ENCODE results near the gene RBBP9.

GRCh38 chr20:18533491-18533890, 36.5 kb upstream of the RBBP9 start:
- TF ChIP-seq CTCF (IDR thresholded peaks at IDR 0.05; ENCODE audit: extremely low read depth in 1 of 2, insufficient read depth in 1 of 2, low read depth in 1 of 2, low read length in 2 of 2) = no peak
- no peak for TF ChIP-seq POLR2A (IDR thresholded peaks at IDR 0.05; ENCODE audit: low read depth, low read length)
- TF ChIP-seq EZH2 (IDR thresholded peaks at IDR 0.05; ENCODE audit: borderline replicate concordance, low read depth, low read length, severe bottlenecking) = no peak
- no peak for TF ChIP-seq POLR2AphosphoS5 (IDR thresholded peaks at IDR 0.05; ENCODE audit: insufficient read depth, low read depth, low read length)
- TF ChIP-seq MYC (IDR thresholded peaks at IDR 0.05; ENCODE audit: low read depth, low read length) = no peak
- TF ChIP-seq MAX (IDR thresholded peaks at IDR 0.05; ENCODE audit: insufficient read depth, insufficient read length) = no peak
- no peak for TF ChIP-seq FOS (IDR thresholded peaks at IDR 0.05; ENCODE audit: borderline replicate concordance, insufficient read depth, low read length)
- TF ChIP-seq JUN (IDR thresholded peaks at IDR 0.05; ENCODE audit: borderline replicate concordance, insufficient read depth, insufficient read length, low read depth) = no peak
